Right hindlimb (tissue), 1 donor: ENCODE data around the gene KANSL1L.

Source experiments
- DNase-seq: peaks from one replicate; pipeline ENCODE4 v3.0.0-alpha.2; 2018

KANSL1L gene

DNA sequence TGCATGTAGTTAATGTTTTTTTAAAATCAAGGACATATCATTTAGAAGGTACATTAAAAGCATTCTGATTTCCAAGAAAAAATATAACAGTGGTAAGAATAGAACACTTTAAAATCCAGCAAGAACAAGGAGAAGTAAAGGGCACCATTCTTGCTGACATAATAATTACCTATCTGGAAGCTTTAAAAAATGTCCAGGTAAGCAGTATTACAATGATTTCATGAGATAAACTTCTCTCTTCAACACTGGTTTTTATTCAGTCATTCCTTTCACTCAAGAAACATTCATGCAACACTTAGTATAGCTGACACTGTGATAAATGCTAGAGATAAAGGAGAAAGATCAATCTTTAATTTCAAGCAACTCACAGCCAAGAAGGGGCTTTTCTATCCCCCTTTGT lies 2.9 kb upstream of the KANSL1L start:
- DNase-seq, result no peak

GRCh38 chr2:210172219-210172575 lies 988 bp upstream of the KANSL1L start:
- no peak for DNase-seq

DNA sequence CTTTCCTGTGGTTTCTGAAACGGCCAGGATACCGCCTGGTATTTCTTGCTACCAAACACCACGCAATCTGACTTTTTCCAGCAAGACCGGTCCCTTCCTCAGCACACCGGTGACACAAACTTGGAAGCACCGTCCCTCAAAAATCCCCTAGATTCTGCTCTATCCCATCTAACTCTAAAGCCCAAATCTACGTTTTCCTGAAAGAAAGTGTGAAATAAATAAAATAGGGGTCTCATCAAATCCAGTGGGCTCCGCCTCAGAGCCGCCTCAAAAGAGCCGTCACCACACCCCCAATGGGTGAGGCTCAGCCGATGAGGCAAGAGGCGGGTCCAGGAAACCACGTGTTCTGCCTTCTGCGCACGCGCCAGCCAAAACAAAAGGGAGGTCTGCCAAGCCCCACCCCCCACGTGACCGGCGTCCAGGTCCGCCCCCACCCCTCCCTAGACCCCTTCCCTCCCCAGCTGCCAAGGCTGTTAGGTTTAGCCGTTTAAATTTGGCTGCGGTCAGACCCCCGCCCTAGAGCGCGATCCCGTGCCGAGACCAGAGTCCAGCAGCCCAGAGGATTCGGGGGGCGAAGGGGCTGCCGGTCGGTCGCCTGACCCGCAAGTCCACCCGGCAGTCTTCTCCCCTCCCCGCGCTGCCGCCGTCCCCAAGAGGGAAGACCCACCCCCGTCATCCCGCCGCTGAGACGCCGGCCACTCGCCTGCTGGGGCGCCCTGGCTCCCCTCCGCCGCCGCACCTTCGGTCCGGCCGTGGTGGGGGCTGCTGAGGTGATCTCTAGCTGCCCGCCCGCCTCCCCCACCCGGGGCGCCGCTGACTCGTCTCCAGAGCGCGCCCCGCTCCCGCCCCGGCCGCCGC lies 534 bp downstream of the KANSL1L start:
- peak; percentile 99 for DNase-seq

DNA sequence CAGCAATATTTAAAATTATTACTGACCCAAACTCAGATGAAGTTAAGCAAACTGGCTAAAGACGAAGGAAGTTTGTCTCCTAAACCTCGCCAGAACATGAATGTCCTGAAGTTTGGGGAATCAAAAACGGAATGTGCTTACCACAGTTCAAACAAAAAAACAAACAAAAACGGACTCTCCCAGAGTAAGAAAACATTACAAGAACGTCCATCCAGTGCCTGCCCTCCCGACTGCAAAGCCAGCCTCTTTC lies 1.1 kb downstream of the KANSL1L start:
- DNase-seq, result no peak

DNA sequence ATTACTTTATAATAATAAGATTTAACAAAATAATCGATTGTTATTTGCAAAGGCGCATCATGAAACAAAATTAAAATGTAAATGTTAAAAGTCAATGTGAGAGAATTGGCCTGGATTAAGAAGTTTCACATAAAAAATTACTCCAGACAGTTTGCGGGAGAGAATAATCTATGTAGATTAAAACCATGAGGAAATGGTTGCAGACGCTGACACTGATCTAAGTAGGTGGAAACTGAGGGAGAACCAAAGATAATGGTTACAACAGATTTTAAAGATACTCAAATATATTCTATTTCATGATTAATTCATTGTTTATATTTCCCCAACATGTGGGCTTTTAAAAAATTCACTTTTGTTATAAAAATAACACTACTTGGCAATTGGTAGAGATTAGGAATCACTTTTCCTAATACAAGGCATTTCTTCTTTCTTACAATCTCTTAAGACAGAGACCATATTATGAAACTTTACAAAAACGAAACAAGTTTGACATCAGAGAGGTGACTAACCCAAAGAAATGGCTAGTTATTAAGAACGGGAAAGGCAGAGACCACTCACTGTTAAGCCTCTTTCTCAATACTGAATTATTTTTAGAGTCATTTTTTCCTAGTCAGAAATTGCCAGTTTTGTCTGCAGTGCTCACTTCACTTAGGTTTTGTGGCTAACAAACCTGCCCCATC lies 1.6 kb downstream of the KANSL1L start:
- no peak for DNase-seq

DNA sequence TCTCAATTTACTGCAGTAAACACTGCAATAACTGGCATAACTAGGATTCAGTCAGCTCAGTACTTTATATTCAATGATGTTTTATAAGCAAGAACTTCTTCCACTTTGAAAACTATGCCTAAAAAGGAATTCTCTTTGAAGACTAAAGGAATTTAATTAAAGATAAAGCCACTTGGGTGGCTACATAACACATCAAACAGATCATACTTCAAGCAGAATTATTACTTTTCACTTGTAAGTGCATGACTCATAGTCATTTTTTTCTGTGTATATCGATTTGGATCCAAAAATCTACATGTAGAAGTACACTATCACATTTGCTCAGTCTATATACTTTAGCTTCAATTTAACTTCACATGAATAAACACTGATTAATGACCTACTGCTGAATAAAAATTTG lies 4.0 kb downstream of the KANSL1L start:
- DNase-seq, result no peak

DNA sequence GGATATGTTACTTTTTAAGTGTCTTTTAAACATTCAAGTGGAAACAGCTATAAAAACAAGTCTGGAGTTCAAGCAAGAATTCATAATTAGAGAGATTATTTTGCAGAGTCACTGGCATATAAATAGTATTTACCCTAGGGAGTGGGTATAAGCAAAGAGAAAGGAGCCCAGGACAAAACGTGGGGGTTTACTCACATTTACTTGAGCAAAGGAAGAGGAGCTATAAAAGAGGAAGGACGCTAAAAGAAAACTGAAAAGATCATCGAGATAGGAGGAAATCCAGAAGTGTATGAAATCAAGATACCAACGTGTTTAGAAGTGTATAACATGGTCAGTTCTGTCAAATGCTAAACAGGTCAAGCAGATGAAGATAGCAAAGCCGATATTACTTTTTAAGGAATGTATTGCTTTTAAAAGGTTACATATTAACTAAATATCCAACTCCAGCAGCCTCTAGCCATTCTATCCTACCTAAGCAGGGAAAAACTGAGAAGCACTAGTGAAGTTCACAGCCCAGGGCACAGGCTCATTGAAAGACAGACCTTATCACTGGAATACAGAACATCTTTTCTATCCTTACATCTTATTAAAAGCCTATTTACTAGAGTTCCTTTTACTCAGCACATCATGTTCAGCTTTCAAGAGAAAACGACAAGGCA lies 8.6 kb downstream of the KANSL1L start:
- no peak for DNase-seq

DNA sequence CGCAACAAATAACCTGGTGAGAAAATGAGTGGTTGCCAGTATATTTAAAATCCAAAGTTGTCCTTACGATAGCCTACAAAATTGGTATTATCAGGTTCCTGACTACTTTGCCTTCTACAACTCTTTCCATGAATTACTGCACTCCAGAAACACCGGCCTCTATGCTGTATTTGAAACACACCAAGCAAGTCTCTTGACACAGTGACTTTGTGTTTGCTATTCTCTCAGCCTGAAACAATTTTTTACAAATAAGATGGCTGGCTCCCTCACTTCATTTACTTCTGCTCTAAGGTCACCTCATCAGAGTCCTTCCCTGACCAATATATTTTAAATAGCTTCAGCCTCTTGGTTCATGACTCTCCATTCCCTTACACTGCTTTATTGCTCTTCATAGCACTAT lies 12.2 kb downstream of the KANSL1L start:
- no peak for DNase-seq

DNA sequence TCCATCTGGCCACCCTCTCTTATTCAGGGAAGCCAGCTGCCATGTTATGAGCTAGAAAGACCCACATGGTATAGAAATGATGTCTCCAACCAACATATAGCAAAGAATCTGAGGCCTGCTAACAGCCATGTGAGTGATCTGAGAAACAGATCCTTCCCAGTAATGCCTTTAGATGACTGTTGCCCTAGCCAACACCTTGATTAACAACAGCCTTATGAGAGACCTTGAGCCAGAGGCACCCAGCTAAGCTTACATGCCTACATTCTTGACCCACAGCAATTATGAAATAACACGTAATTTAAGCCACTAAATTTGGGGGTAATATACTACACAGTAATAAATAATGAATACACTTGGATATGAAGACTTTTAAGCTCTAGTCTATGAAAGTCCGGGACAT lies 13.0 kb downstream of the KANSL1L start:
- no peak for DNase-seq

DNA sequence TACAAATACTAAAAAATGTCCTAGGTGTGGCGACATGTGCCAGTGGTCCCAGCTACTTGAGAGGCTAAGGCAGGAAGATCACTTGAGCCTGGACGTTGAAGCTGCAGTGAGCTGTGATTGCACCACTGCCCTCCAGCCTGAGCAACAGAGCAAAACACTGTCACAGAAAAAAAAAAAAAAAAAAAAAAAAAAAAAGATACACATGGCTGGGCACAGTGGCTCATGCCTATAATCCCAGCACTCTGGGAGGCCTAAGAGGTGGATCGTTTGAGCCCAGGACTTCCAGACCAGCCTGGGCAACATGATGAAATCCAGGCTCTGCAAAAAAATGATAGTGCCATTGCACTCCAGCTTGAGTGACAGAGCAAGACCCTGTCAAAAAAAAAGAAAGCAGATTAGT lies 13.7 kb downstream of the KANSL1L start:
- no peak for DNase-seq

- DNase-seq, result no peak
Observed at GRCh38 chr2:210147614-210148013, 23.6 kb downstream of the KANSL1L start.

- no peak for DNase-seq
Observed at GRCh38 chr2:210132239-210132638, 39.0 kb downstream of the KANSL1L start.

- no peak for DNase-seq
Observed at GRCh38 chr2:210128961-210129360, 42.2 kb downstream of the KANSL1L start.

GRCh38 chr2:210113614-210114235 lies 57.5 kb downstream of the KANSL1L start:
- DNase-seq, result no peak

DNA sequence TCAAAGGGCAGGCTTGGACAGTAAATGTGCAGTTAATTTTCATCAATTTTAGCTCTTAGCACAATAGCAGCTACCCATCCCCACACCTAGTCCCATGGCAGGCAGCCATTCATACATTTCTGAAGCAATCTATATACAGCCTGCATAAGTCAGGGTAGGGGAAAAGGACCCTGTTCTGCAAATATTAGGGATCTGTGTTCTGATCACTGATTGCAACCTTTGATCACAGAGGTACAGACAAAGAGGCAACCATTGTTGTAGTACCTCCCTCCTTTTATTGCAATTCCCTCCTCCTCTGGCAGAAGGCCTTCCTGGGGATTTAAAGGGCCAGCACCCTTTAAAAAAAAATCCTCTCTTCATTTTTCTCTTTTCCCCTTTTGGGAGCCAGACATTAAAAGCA lies 58.3 kb downstream of the KANSL1L start:
- DNase-seq, result no peak

- no peak for DNase-seq
Observed at GRCh38 chr2:210099940-210100339, 71.3 kb downstream of the KANSL1L start.

DNA sequence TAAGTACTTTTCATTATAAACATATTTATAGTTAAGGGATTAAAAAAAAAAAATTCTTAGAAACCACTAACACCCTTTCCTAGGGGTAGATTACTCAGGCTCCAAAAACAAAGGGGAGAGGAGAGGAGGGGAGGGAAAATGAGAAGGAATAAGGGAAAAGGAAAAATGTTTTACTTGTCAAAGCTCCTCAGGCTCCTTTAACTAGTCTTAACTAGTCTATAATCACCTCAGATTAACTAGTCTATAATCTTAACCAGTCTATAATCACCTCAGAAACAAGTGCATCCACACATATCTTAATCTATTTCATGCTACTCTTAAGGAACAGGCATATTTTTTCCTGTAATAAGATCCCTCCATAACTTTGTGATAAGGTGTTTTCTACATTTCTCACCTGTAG lies 76.4 kb downstream of the KANSL1L start:
- no peak for DNase-seq

DNA sequence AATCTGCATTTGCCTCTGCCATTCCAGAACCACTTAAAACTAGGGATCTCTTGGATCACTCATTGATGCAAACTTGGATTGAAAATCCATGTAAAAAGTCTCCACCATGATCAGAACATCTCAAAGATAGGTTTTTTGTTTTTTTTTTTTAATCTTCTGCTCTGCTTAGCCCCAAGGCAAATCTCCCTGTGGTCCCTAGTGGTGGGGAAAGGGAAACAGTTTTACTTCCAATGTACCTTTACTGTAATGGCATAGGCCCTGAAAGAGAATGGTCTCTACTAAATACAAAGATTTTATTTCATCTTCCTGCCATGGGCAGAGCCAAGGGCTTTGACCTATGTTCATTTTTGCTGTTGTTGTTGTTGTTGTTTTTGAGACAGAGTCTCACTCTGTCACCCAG lies 78.4 kb downstream of the KANSL1L start:
- DNase-seq, result no peak

DNA sequence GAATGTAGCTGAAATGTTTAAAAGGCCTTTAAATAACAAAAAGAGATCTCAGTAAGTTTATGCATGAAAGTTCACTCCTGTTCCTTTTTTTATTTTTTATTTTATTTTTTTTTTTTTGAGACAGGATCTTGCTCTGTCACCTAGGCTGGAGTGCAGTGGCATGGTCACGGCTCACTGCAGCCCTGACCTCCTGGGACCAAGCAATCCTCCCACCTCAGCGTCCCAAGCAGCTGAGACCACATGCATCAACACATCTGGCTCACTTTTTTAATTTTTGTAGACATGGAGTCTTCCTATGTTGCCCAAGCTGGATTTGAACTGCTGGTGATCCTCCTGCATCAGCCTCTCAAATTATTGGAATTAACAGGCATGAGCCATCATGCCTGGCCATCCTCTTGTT lies 84.3 kb downstream of the KANSL1L start:
- DNase-seq, result no peak

- DNase-seq, result no peak
Observed at GRCh38 chr2:210086292-210086691, 84.9 kb downstream of the KANSL1L start.

DNA sequence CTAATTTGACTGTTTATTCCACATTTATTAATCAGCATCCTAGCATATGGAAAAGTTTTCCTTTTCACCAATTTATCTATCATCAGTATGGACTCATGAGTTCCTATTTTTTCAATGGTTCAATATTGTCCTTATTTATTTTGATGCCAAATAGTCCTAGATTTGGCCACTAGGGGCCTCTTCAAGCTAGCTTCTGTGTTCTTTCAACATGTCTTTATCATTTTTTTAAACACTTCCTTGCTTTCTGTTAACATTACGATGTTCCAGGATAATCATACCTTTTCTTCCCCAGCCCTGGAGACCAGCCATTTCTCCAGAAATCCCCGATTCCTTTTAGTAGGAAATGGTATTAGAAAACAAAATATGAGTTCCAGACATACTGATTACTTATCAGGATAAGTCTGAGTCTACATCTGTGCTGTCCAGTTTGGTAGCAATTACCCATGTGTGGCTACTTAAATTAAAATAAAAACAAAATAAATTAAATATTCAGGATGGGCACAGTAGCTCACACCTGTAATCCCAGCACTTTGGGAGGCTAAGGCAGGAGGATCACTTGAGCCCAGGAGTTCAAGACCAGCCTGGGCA lies 98.2 kb downstream of the KANSL1L start:
- DNase-seq, result no peak

- no peak for DNase-seq
Observed at GRCh38 chr2:210072493-210072892, 98.7 kb downstream of the KANSL1L start.

- no peak for DNase-seq
Observed at GRCh38 chr2:210063306-210063705, 107.9 kb downstream of the KANSL1L start.

- DNase-seq, result no peak
Observed at GRCh38 chr2:210055825-210056224, 115.4 kb downstream of the KANSL1L start.
